Mucosa of gallbladder (tissue), 1 donor: Measurements from ENCODE around the gene C9orf85. TPM values are rescaled to one million over a fixed set of nuclear protein-coding genes. Genes with fewer than 3 reads are reported as not detected.
"Not testable (repeated sequence)": the region's sequence is repeated elsewhere in the genome, so short reads cannot be mapped to it uniquely, and the experiment has no call there.

Experiments used
- DNase-seq: peaks from one replicate; pipeline ENCODE4 v3.0.0-alpha.2; 2020; ENCODE audit warnings: low spot score
- total RNA-seq: library from RNA; stranded (reverse); gene quantifications from one replicate; pipeline ENCODE4 v1.2.1, GENCODE V29; 2021
- donor health status: DM: no; HTN: no; CAD: no.

Gene C9orf85
- total RNA-seq, 1 donor from 2014 or later = 11.5 TPM

- no peak for DNase-seq
Observed at GRCh38 chr9:71941998-71942567, 30.6 kb downstream of the C9orf85 start.

GRCh38 chr9:71944754-71945375 lies 33.4 kb downstream of the C9orf85 start:
- DNase-seq = no peak

- DNase-seq = not testable (repeated sequence)
Observed at GRCh38 chr9:71954652-71955051, 43.2 kb downstream of the C9orf85 start.

GRCh38 chr9:71955300-71955915 lies 44.0 kb downstream of the C9orf85 start:
- DNase-seq = no peak

- DNase-seq = no peak
Observed at GRCh38 chr9:71962328-71962727, 50.9 kb downstream of the C9orf85 start.

- DNase-seq = not testable (repeated sequence)
Observed at GRCh38 chr9:71963471-71963996, 52.1 kb downstream of the C9orf85 start.

- no peak for DNase-seq
Observed at GRCh38 chr9:71965403-71965802, 54.0 kb downstream of the C9orf85 start.

- DNase-seq = no peak
Observed at GRCh38 chr9:71966601-71967000, 55.2 kb downstream of the C9orf85 start.

GRCh38 chr9:71968541-71969090 lies 57.2 kb downstream of the C9orf85 start:
- DNase-seq = no peak

GRCh38 chr9:71975833-71976232 lies 64.4 kb downstream of the C9orf85 start:
- DNase-seq = no peak

GRCh38 chr9:71977003-71977402 lies 65.6 kb downstream of the C9orf85 start:
- no peak for DNase-seq

GRCh38 chr9:71980266-71981190 lies 69.1 kb downstream of the C9orf85 start:
- no peak for DNase-seq

GRCh38 chr9:71981944-71982343 lies 70.5 kb downstream of the C9orf85 start:
- no peak for DNase-seq

- no peak for DNase-seq
Observed at GRCh38 chr9:71984403-71984802, 73.0 kb downstream of the C9orf85 start.

- no peak for DNase-seq
Observed at GRCh38 chr9:71984831-71985281, 73.4 kb downstream of the C9orf85 start.

- DNase-seq = no peak
Observed at GRCh38 chr9:71985297-71985911, 74.0 kb downstream of the C9orf85 start.

- no peak for DNase-seq
Observed at GRCh38 chr9:71986900-71987299, 75.5 kb downstream of the C9orf85 start.

GRCh38 chr9:71987471-71988371 lies 76.3 kb downstream of the C9orf85 start:
- no peak for DNase-seq

GRCh38 chr9:71990466-71990865 lies 79.0 kb downstream of the C9orf85 start:
- DNase-seq = no peak

GRCh38 chr9:72005451-72005850 lies 94.0 kb downstream of the C9orf85 start:
- no peak for DNase-seq
